Measurements from ENCODE around the gene ETV3L.
A peak's percentile ranks its signal among the peaks of the same experiment; 100 is the strongest.
"Not testable (repeated sequence)": the region's sequence is repeated elsewhere in the genome, so short reads cannot be mapped to it uniquely, and the experiment has no call there.

The ETV3L gene

DNA sequence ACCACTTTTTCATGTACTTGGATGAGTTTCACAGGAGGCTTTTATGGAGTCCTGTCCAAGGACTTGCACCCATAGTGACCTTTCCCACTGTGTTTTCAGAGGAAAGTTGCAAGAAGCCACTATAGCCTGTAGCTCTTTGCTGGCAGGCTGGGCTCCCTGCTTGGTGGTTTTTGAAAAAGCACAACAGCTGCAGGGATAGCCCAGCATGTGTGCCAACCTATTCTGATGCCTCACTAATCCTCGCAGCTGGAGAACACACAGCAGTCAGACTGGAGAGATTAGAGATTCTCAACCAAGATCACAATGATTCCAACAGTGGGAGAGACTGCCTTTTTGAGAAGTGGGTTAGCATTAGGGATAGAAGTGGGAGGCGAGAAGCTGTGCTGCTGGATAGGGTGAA, 30.0 kb downstream of the ETV3L start:
- DNase-seq, result no peak

DNA sequence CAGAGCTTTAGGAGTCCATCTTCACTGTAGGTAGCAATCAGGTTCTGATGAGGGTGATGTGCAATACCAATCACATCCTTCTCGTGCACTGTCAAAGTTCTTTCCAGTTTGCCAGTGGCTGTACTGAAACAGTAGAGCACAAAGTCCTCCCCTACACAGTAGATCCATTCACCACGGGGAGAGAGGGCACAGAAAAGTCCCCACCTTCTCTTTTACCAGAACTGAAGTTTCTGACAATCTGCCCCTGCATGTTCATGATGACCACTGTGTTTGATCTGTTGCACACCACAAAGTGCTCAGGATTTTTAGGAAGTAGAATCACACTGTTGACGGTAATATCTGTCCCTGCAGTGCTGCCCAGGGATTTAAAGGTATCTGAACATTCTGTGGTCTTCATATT, 40.4 kb downstream of the ETV3L start:
- DNase-seq, result not testable (repeated sequence)

DNA sequence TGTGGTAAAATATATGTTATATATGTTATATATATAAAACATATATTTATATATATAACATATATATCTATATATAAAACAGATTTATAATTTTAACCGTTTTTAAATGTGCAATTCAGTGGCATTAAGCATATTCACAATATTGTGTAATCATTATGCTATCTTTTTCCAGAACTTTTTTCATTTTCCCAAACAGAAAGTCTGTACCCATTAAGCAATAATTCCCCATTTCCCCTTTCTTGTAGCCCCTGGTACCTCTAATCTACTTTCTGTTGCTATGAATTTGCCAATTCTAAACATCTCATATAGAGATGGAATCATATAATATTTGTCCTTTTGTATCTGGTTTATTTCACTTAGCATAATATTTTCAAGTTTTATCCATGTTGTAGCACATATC, 43.3 kb downstream of the ETV3L start:
- DNase-seq, result no peak

DNA sequence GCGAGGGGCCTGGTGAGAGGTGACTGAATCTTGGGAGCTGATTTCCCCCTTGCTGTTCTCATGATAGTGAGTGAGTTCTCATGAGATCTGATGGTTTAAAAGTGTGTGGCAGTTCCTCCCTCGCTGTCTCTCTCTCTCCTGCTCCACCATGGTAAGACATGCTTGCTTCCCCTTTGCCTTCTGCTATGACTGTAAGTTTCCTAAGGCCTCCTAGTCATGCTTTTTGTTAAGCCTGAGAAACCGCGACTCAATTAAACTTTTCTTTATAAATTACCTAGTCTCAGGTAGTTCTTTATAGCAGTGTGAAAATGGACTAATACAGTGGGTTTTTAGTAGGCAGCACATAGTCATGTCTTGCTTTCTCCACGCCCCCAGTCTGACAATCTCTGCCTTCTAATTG, 43.9 kb downstream of the ETV3L start:
- not testable (repeated sequence) for DNase-seq

- no peak for DNase-seq
Observed at GRCh38 chr1:157050836-157051235, 48.8 kb downstream of the ETV3L start.

DNA sequence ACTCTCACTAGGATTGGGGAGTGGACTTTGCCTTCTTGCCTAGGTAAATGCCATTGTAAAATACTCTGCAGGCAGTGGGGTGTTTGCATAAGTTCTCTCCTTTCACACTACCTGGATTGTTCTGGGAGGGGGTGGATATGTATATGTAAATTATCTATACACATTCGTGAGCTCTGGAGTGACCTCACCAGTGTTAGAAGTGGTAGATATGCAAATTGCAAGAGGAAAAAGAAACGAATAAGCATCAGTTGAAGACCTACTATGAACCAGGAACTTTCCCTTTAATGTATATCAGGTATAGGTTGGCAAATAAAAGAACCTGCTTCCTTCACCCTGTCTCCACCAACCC, 52.6 kb downstream of the ETV3L start:
- DNase-seq, result no peak

- peak; percentile 91 for DNase-seq
Observed at GRCh38 chr1:157045250-157046218, 54.1 kb downstream of the ETV3L start, which contains the start of gene ARHGEF11. Gene ARHGEF11, minus strand, starts transcription at chr1:157045742. Its CDS starts 1,412 bp downstream, at chr1:157044330.

GRCh38 chr1:157044326-157044725, 55.3 kb downstream of the ETV3L start:
- no peak for DNase-seq

GRCh38 chr1:157043685-157044084, 55.9 kb downstream of the ETV3L start:
- no peak for DNase-seq

- no peak for DNase-seq
Observed at GRCh38 chr1:157042846-157043245, 56.8 kb downstream of the ETV3L start.
